HUES48 (cell line): Measurements from ENCODE around the gene ZFPM1.

Experiments used
- H3K27ac ChIP-seq: one replicate; pipeline ENCODE4 v1.7.0; 2013; ENCODE audit warnings: low read depth, low read length, inconsistent platforms
- H3K27me3 ChIP-seq: 2 replicates; pipeline ENCODE4 v1.6.1; 2013; ENCODE audit warnings: mild to moderate bottlenecking, low read length; ENCODE audit not compliant: control insufficient read depth, insufficient read depth
- H3K36me3 ChIP-seq: 2 replicates; pipeline ENCODE4 v1.6.1; 2013; ENCODE audit warnings: low read length; ENCODE audit not compliant: control insufficient read depth, insufficient read depth
- H3K4me1 ChIP-seq: 2 replicates; pipeline ENCODE4 v1.6.1; 2013; ENCODE audit warnings: mild to moderate bottlenecking, low read length; ENCODE audit not compliant: control insufficient read depth, insufficient read depth
- H3K4me3 ChIP-seq: 2 replicates; pipeline ENCODE4 v1.5.1; 2013; ENCODE audit warnings: mild to moderate bottlenecking, low read depth, low read length
- H3K9ac ChIP-seq: 2 replicates; pipeline ENCODE4 v1.6.1; 2013; ENCODE audit warnings: mild to moderate bottlenecking, low read depth, low read length, moderate library complexity
- H3K9me3 ChIP-seq: 2 replicates; pipeline ENCODE4 v1.6.1; 2013; ENCODE audit warnings: low read length; ENCODE audit not compliant: control insufficient read depth, insufficient read depth

ZFPM1 gene

GRCh38 chr16:88486398-88487123, 33.5 kb downstream of the ZFPM1 start:
- H3K36me3 ChIP-seq: no peaks in the 10 kb centered on the region
- no peaks in the 10 kb centered on the region for H3K9me3 ChIP-seq
- peaks cover 5% of the 10 kb centered on the region; the same call in 1 of the 2 replicates for H3K4me1 ChIP-seq
- H3K4me3 ChIP-seq: no peak overlapping the region
- no peaks in the 10 kb centered on the region for H3K27me3 ChIP-seq
- H3K27ac ChIP-seq: no peak overlapping the region
- no peak overlapping the region for H3K9ac ChIP-seq

GRCh38 chr16:88487124-88487432, 34.0 kb downstream of the ZFPM1 start:
- Histone ChIP-seq H3K9me3 (no peaks in the 10 kb centered on the region), H3K9ac (no peak overlapping the region), H3K27me3 (no peaks in the 10 kb centered on the region), H3K36me3 (no peaks in the 10 kb centered on the region), H3K27ac (no peak overlapping the region), H3K4me3 (no peak overlapping the region), H3K4me1 (peaks cover 5% of the 10 kb centered on the region; the same call in 1 of the 2 replicates)

- Histone ChIP-seq H3K4me3 (no peak overlapping the region), H3K9me3 (no peaks in the 10 kb centered on the region), H3K27ac (no peak overlapping the region), H3K9ac (no peak overlapping the region), H3K4me1 (no peaks in the 10 kb centered on the region; the same call in 1 of the 2 replicates), H3K36me3 (no peaks in the 10 kb centered on the region), H3K27me3 (no peaks in the 10 kb centered on the region)
These were observed 35.1 kb downstream of the ZFPM1 start for GRCh38 chr16:88487920-88488851.

- Histone ChIP-seq H3K36me3 (no peaks in the 10 kb centered on the region), H3K4me1 (no peaks in the 10 kb centered on the region), H3K4me3 (no peak overlapping the region), H3K9me3 (no peaks in the 10 kb centered on the region), H3K9ac (no peak overlapping the region), H3K27ac (no peak overlapping the region), H3K27me3 (no peaks in the 10 kb centered on the region)
These were observed 36.2 kb downstream of the ZFPM1 start for GRCh38 chr16:88489163-88489741.

- Histone ChIP-seq H3K27me3 (no peaks in the 10 kb centered on the region), H3K27ac (no peak overlapping the region), H3K4me3 (no peak overlapping the region), H3K9me3 (no peaks in the 10 kb centered on the region), H3K4me1 (no peaks in the 10 kb centered on the region), H3K9ac (no peak overlapping the region), H3K36me3 (no peaks in the 10 kb centered on the region)
These were observed 38.0 kb downstream of the ZFPM1 start for GRCh38 chr16:88491001-88491559.

GRCh38 chr16:88491560-88492310, 38.7 kb downstream of the ZFPM1 start:
- Histone ChIP-seq H3K27me3 (no peaks in the 10 kb centered on the region), H3K36me3 (no peaks in the 10 kb centered on the region), H3K4me1 (no peaks in the 10 kb centered on the region), H3K27ac (no peak overlapping the region), H3K9ac (no peak overlapping the region), H3K9me3 (no peaks in the 10 kb centered on the region), H3K4me3 (no peak overlapping the region)

- Histone ChIP-seq H3K27me3 (no peaks in the 10 kb centered on the region), H3K4me1 (no peaks in the 10 kb centered on the region), H3K36me3 (no peaks in the 10 kb centered on the region), H3K9me3 (no peaks in the 10 kb centered on the region), H3K27ac (no peak overlapping the region), H3K4me3 (no peak overlapping the region), H3K9ac (no peak overlapping the region)
These were observed 40.8 kb downstream of the ZFPM1 start for GRCh38 chr16:88493879-88494278.

- Histone ChIP-seq H3K4me3 (no peak overlapping the region), H3K27ac (no peak overlapping the region), H3K27me3 (no peaks in the 10 kb centered on the region), H3K36me3 (no peaks in the 10 kb centered on the region), H3K4me1 (no peaks in the 10 kb centered on the region), H3K9ac (no peak overlapping the region), H3K9me3 (no peaks in the 10 kb centered on the region)
These were observed 41.5 kb downstream of the ZFPM1 start for GRCh38 chr16:88494335-88495154.

- no peak overlapping the region for H3K4me3 ChIP-seq
- no peaks in the 10 kb centered on the region for H3K4me1 ChIP-seq
- H3K36me3 ChIP-seq: no peaks in the 10 kb centered on the region
- no peak overlapping the region for H3K27ac ChIP-seq
- H3K27me3 ChIP-seq: no peaks in the 10 kb centered on the region
- H3K9me3 ChIP-seq: no peaks in the 10 kb centered on the region
- H3K9ac ChIP-seq: no peak overlapping the region
These were observed 42.2 kb downstream of the ZFPM1 start for GRCh38 chr16:88495268-88495772.
